ENCODE measurements around the gene HOXB2. TPM values are rescaled to one million over a fixed set of nuclear protein-coding genes. Genes with fewer than 3 reads are reported as not detected.

The HOXB2 gene
- total RNA-seq, 1 donor from 2014 or later: 35.6 TPM

GRCh38 chr17:48577330-48577945 lies 32.5 kb upstream of the HOXB2 start:
- H3K27me3 Mint-ChIP-seq: peaks cover 70% of the 10 kb centered on the region
- H3K4me3 Mint-ChIP-seq: no peak overlapping the region
- H3K9me3 Mint-ChIP-seq: no peaks in the 10 kb centered on the region
- no peak overlapping the region for H3K27ac Mint-ChIP-seq
- no peak for DNase-seq (ENCODE audit: extremely low spot score, unreplicated experiment)
- H3K36me3 Mint-ChIP-seq: peaks cover 18% of the 10 kb centered on the region
- no peak for TF ChIP-seq CTCF (conservative IDR thresholded peaks at IDR 0.05)
- H3K4me1 Mint-ChIP-seq (ENCODE audit: unreplicated experiment): peaks cover 37% of the 10 kb centered on the region

GRCh38 chr17:48576479-48577309 lies 31.8 kb upstream of the HOXB2 start:
- Mint-ChIP-seq H3K4me3 (no peak overlapping the region), H3K36me3 (peaks cover 19% of the 10 kb centered on the region), H3K4me1 (ENCODE audit: unreplicated experiment) (peaks cover 39% of the 10 kb centered on the region), H3K27me3 (peaks cover 69% of the 10 kb centered on the region), H3K27ac (no peak overlapping the region), H3K9me3 (no peaks in the 10 kb centered on the region)
- DNase-seq (ENCODE audit: extremely low spot score, unreplicated experiment): no peak
- TF ChIP-seq CTCF (conservative IDR thresholded peaks at IDR 0.05): no peak

GRCh38 chr17:48575673-48576478 lies 31.0 kb upstream of the HOXB2 start:
- no peak for DNase-seq (ENCODE audit: extremely low spot score, unreplicated experiment)
- H3K36me3 Mint-ChIP-seq: peaks cover 22% of the 10 kb centered on the region
- peaks cover 45% of the 10 kb centered on the region for H3K4me1 Mint-ChIP-seq (ENCODE audit: unreplicated experiment)
- no peak for TF ChIP-seq CTCF (conservative IDR thresholded peaks at IDR 0.05)
- no peak overlapping the region for H3K27ac Mint-ChIP-seq
- no peak overlapping the region for H3K4me3 Mint-ChIP-seq
- peaks cover 67% of the 10 kb centered on the region for H3K27me3 Mint-ChIP-seq
- no peaks in the 10 kb centered on the region for H3K9me3 Mint-ChIP-seq

- peaks cover 22% of the 10 kb centered on the region for H3K36me3 Mint-ChIP-seq
- H3K4me1 Mint-ChIP-seq (ENCODE audit: unreplicated experiment): peaks cover 48% of the 10 kb centered on the region
- no peaks in the 10 kb centered on the region for H3K9me3 Mint-ChIP-seq
- no peak for TF ChIP-seq CTCF (conservative IDR thresholded peaks at IDR 0.05)
- no peak overlapping the region for H3K27ac Mint-ChIP-seq
- no peak overlapping the region for H3K4me3 Mint-ChIP-seq
- H3K27me3 Mint-ChIP-seq: peaks cover 63% of the 10 kb centered on the region
- DNase-seq (ENCODE audit: extremely low spot score, unreplicated experiment): no peak
These were observed 30.2 kb upstream of the HOXB2 start for GRCh38 chr17:48575066-48575582.

- H3K27ac Mint-ChIP-seq: no peak overlapping the region
- peaks cover 44% of the 10 kb centered on the region for H3K4me1 Mint-ChIP-seq (ENCODE audit: unreplicated experiment)
- DNase-seq (ENCODE audit: extremely low spot score, unreplicated experiment): no peak
- no peak overlapping the region for H3K4me3 Mint-ChIP-seq
- TF ChIP-seq CTCF (conservative IDR thresholded peaks at IDR 0.05): no peak
- peaks cover 58% of the 10 kb centered on the region for H3K27me3 Mint-ChIP-seq
- peaks cover 22% of the 10 kb centered on the region for H3K36me3 Mint-ChIP-seq
- H3K9me3 Mint-ChIP-seq: no peaks in the 10 kb centered on the region
These were observed 29.7 kb upstream of the HOXB2 start for GRCh38 chr17:48574505-48575065.

Data from type B pancreatic cell (in vitro differentiated cells).